Measurements from ENCODE around the gene SLC2A9.

Gene SLC2A9

GRCh38 chr4:9804918-9805317 is 216.4 kb downstream of the SLC2A9 start:
- TF ChIP-seq MAX (IDR thresholded peaks at IDR 0.05) (no peak), REST (IDR thresholded peaks at IDR 0.05; ENCODE audit: low read depth) (no peak), CEBPB (IDR thresholded peaks at IDR 0.05) (no peak), EGR1 (IDR thresholded peaks at IDR 0.05) (no peak), TAF1 (IDR thresholded peaks at IDR 0.05; ENCODE audit: low read depth) (no peak), TEAD4 (IDR thresholded peaks at IDR 0.05) (no peak), YY1 (IDR thresholded peaks at IDR 0.05; ENCODE audit: low read depth) (no peak), USF1 (IDR thresholded peaks at IDR 0.05) (no peak), NFIC (IDR thresholded peaks at IDR 0.05) (no peak), RAD21 (IDR thresholded peaks at IDR 0.05; ENCODE audit: low read depth) (no peak), ZBTB7A (IDR thresholded peaks at IDR 0.05; ENCODE audit: low read depth) (no peak), CREB1 (IDR thresholded peaks at IDR 0.05; ENCODE audit: low read depth) (no peak), EP300 (IDR thresholded peaks at IDR 0.05; ENCODE audit: borderline replicate concordance) (no peak), FOXM1 (IDR thresholded peaks at IDR 0.05; ENCODE audit: borderline replicate concordance, low read depth) (no peak), TCF12 (IDR thresholded peaks at IDR 0.05; ENCODE audit: low read depth) (no peak)

GRCh38 chr4:9800848-9801247 is 220.4 kb downstream of the SLC2A9 start:
- no peak for TF ChIP-seq EP300 (IDR thresholded peaks at IDR 0.05; ENCODE audit: borderline replicate concordance)

GRCh38 chr4:9792381-9792780 is 228.9 kb downstream of the SLC2A9 start:
- TF ChIP-seq TEAD4 (IDR thresholded peaks at IDR 0.05) (no peak), EGR1 (IDR thresholded peaks at IDR 0.05) (no peak)

- no peak for TF ChIP-seq TCF12 (IDR thresholded peaks at IDR 0.05; ENCODE audit: low read depth)
- TF ChIP-seq NFIC (IDR thresholded peaks at IDR 0.05): no peak
- TF ChIP-seq MAX (IDR thresholded peaks at IDR 0.05): no peak
- TF ChIP-seq FOXM1 (IDR thresholded peaks at IDR 0.05; ENCODE audit: borderline replicate concordance, low read depth): no peak
- no peak for TF ChIP-seq TEAD4 (IDR thresholded peaks at IDR 0.05)
- TF ChIP-seq ZBTB7A (IDR thresholded peaks at IDR 0.05; ENCODE audit: low read depth): no peak
Observed at GRCh38 chr4:9782136-9782436, 239.2 kb downstream of the SLC2A9 start.

GRCh38 chr4:9781343-9782135 is 239.8 kb downstream of the SLC2A9 start, which contains the start of gene DRD5:
DRD5 (plus strand) TSS chr4:9781634; CDS start chr4:9782030, 396 bp downstream.
- TF ChIP-seq CREB1 (IDR thresholded peaks at IDR 0.05; ENCODE audit: low read depth): no peak
- TF ChIP-seq NFIC (IDR thresholded peaks at IDR 0.05): no peak
- no peak for TF ChIP-seq CEBPB (IDR thresholded peaks at IDR 0.05)
- TF ChIP-seq TEAD4 (IDR thresholded peaks at IDR 0.05): no peak
- no peak for TF ChIP-seq MAX (IDR thresholded peaks at IDR 0.05)
- TF ChIP-seq USF1 (IDR thresholded peaks at IDR 0.05): no peak
- TF ChIP-seq YY1 (IDR thresholded peaks at IDR 0.05; ENCODE audit: low read depth): no peak
- no peak for TF ChIP-seq REST (IDR thresholded peaks at IDR 0.05; ENCODE audit: low read depth)
- no peak for TF ChIP-seq TAF1 (IDR thresholded peaks at IDR 0.05; ENCODE audit: low read depth)
- TF ChIP-seq ZBTB7A (IDR thresholded peaks at IDR 0.05; ENCODE audit: low read depth): no peak
- TF ChIP-seq TCF12 (IDR thresholded peaks at IDR 0.05; ENCODE audit: low read depth): no peak
- TF ChIP-seq EGR1 (IDR thresholded peaks at IDR 0.05): no peak
- no peak for TF ChIP-seq RAD21 (IDR thresholded peaks at IDR 0.05; ENCODE audit: low read depth)
- TF ChIP-seq FOXM1 (IDR thresholded peaks at IDR 0.05; ENCODE audit: borderline replicate concordance, low read depth): no peak
- TF ChIP-seq EP300 (IDR thresholded peaks at IDR 0.05; ENCODE audit: borderline replicate concordance): no peak
